Measurements from ENCODE around the gene C1QTNF8. TPM values are rescaled to one million over a fixed set of nuclear protein-coding genes. Genes with fewer than 3 reads are reported as not detected.

The C1QTNF8 gene
- total RNA-seq, 1 experiment from 2014 or later: 0.27 TPM

DNA sequence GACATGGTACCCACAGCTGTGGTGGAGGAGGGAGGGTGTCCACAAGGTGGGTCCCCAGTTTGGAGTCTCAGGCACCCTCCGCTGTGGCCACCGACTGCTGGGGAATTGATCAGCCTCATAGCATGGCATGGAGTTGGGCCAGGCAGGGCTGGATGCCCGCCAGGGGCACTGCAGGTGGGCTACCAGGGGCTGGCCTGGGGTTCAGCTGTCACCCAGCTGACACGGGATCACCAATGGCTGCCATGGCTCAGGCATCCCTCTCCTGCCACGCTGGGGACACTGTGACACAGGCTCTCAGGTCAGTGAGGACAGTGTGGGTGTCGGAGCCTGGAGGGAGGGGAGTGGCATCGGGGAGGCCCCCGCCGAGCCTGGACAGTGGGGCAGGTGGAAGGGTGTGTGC is 43.3 kb downstream of the C1QTNF8 start:
- RAD21 ChIA-PET (ENCODE audit: low non-redundant PET in 1 of 2, low total read pairs in 2 of 2, uncharacterized antibody in 2 of 2, unreplicated experiment in 2 of 2): interaction anchor here in 1 of 2 experiments (0.7 kb wide), 1 partner anchor 51 kb away, joined by 5 read pairs; no protein-coding TSS in a partner anchor
- H3K27me3 ChIP-seq (ENCODE audit: insufficient read depth, low read length): no peaks in the 10 kb centered on the region
- TF ChIP-seq RAD21 (IDR thresholded peaks at IDR 0.05; ENCODE audit: low read depth) (no peak), POLR2AphosphoS5 (IDR thresholded peaks at IDR 0.05; ENCODE audit: low read depth, low read length) (no peak), TCF7L2 (IDR thresholded peaks at IDR 0.05; ENCODE audit: borderline replicate concordance, extremely low read depth, insufficient read depth, insufficient read length) (no peak), MAX (IDR thresholded peaks at IDR 0.05) (no peak), ZFX (IDR thresholded peaks at IDR 0.05) (no peak), FOSL1 (IDR thresholded peaks at IDR 0.05; ENCODE audit: low read depth) (no peak), ATF3 (IDR thresholded peaks at IDR 0.05) (no peak), SIN3A (IDR thresholded peaks at IDR 0.05; ENCODE audit: low read depth) (no peak), POLR2A (IDR thresholded peaks at IDR 0.05; ENCODE audit: borderline replicate concordance, extremely low read depth, insufficient read depth, insufficient read length) (no peak), YY1 (IDR thresholded peaks at IDR 0.05; ENCODE audit: extremely low read depth, insufficient replicate concordance, low read depth, low read length) (no peak), ZNF274 (IDR thresholded peaks at IDR 0.05; ENCODE audit: low read depth, low read length) (no peak), EZH2 (IDR thresholded peaks at IDR 0.05) (no peak), CBX3 (IDR thresholded peaks at IDR 0.05; ENCODE audit: low read depth) (no peak)
- TF ChIP-seq, protein P1, sequence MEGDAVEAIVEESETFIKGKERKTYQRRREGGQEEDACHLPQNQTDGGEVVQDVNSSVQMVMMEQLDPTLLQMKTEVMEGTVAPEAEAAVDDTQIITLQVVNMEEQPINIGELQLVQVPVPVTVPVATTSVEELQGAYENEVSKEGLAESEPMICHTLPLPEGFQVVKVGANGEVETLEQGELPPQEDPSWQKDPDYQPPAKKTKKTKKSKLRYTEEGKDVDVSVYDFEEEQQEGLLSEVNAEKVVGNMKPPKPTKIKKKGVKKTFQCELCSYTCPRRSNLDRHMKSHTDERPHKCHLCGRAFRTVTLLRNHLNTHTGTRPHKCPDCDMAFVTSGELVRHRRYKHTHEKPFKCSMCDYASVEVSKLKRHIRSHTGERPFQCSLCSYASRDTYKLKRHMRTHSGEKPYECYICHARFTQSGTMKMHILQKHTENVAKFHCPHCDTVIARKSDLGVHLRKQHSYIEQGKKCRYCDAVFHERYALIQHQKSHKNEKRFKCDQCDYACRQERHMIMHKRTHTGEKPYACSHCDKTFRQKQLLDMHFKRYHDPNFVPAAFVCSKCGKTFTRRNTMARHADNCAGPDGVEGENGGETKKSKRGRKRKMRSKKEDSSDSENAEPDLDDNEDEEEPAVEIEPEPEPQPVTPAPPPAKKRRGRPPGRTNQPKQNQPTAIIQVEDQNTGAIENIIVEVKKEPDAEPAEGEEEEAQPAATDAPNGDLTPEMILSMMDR (IDR thresholded peaks at IDR 0.05 in 2 of 3, conservative IDR thresholded peaks at IDR 0.05 in 1 of 3; ENCODE audit: borderline replicate concordance in 1 of 3, insufficient read depth in 1 of 3, low read depth in 2 of 3, low read length in 2 of 3): no peak
- TF ChIP-seq, protein P2, sequence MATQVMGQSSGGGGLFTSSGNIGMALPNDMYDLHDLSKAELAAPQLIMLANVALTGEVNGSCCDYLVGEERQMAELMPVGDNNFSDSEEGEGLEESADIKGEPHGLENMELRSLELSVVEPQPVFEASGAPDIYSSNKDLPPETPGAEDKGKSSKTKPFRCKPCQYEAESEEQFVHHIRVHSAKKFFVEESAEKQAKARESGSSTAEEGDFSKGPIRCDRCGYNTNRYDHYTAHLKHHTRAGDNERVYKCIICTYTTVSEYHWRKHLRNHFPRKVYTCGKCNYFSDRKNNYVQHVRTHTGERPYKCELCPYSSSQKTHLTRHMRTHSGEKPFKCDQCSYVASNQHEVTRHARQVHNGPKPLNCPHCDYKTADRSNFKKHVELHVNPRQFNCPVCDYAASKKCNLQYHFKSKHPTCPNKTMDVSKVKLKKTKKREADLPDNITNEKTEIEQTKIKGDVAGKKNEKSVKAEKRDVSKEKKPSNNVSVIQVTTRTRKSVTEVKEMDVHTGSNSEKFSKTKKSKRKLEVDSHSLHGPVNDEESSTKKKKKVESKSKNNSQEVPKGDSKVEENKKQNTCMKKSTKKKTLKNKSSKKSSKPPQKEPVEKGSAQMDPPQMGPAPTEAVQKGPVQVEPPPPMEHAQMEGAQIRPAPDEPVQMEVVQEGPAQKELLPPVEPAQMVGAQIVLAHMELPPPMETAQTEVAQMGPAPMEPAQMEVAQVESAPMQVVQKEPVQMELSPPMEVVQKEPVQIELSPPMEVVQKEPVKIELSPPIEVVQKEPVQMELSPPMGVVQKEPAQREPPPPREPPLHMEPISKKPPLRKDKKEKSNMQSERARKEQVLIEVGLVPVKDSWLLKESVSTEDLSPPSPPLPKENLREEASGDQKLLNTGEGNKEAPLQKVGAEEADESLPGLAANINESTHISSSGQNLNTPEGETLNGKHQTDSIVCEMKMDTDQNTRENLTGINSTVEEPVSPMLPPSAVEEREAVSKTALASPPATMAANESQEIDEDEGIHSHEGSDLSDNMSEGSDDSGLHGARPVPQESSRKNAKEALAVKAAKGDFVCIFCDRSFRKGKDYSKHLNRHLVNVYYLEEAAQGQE (IDR thresholded peaks at IDR 0.05; ENCODE audit: low read depth): no peak
- no peak overlapping the region for H3K4me3 ChIP-seq (replicated peaks in 1 of 2; ENCODE audit: low read depth in 1 of 2, low read length in 2 of 2)
- H3K4me1 ChIP-seq (ENCODE audit: control insufficient read depth in 1 of 2, insufficient read depth in 2 of 2, low read length in 2 of 2): peaks cover 19 to 36% of the 10 kb centered on the region in 2 experiments
- H4K20me1 ChIP-seq (ENCODE audit: insufficient read depth): no peaks in the 10 kb centered on the region
- H3K9ac ChIP-seq (ENCODE audit: low read length): no peak overlapping the region
- no peak overlapping the region for H2AFZ ChIP-seq (ENCODE audit: low read depth, low read length, poor library complexity, severe bottlenecking)
- H3K9me3 ChIP-seq (ENCODE audit: control insufficient read depth in 1 of 2, insufficient read depth in 1 of 2, low read depth in 1 of 2, low read length in 2 of 2): no peaks in the 10 kb centered on the region
- CTCF ChIA-PET: no interaction called here
- ATAC-seq (no peak), DNase-seq (ENCODE audit: low read depth, low spot score) (no peak)
- intact Hi-C loops (cut with micrococcal nuclease): loop anchor here (10.0 kb wide), 1 partner anchor 158 kb away; no protein-coding TSS in a partner anchor
- POLR2A ChIA-PET: no interaction called here
- no peak overlapping the region for H3K4me2 ChIP-seq (ENCODE audit: low read length)
- no peak overlapping the region for H3K27ac ChIP-seq (ENCODE audit: low read depth, low read length)
- H3K9me2 ChIP-seq (ENCODE audit: insufficient read depth): no peaks in the 10 kb centered on the region
- H3K79me2 ChIP-seq (ENCODE audit: insufficient read depth, low read length): no peaks in the 10 kb centered on the region
- H3K36me3 ChIP-seq (ENCODE audit: control insufficient read depth in 1 of 2, insufficient read depth in 2 of 2, low read length in 2 of 2): no peaks in the 10 kb centered on the region
- no TSS peak for BruUV-seq (replicated peaks)
